AG10803 (cell line): ENCODE results near the gene INPP4A.
A peak's percentile ranks its signal among the peaks of the same experiment; 100 is the strongest.
"Not testable (repeated sequence)": the region's sequence is repeated elsewhere in the genome, so short reads cannot be mapped to it uniquely, and the experiment has no call there.

ENCODE experiments used
- DNase-seq: peaks from one replicate; pipeline ENCODE4 v3.0.0; 2010; ENCODE audit warnings: low read depth
- H3K4me3 ChIP-seq: 2 replicates; pipeline ENCODE4 v1.5.1; 2011; ENCODE audit warnings: mild to moderate bottlenecking, low read length, control low read depth
- CTCF ChIP-seq: conservative IDR thresholded peaks from 2 replicates; pipeline ENCODE4 v1.5.1; 2011; ENCODE audit warnings: mild to moderate bottlenecking, low read length, control low read depth, inconsistent platforms

Gene INPP4A

GRCh38 chr2:98588880-98589431 is 144.3 kb downstream of the INPP4A start:
- DNase-seq: no peak
- no peak overlapping the region for H3K4me3 ChIP-seq
- TF ChIP-seq CTCF: no peak

GRCh38 chr2:98589489-98589888 is 144.8 kb downstream of the INPP4A start:
- TF ChIP-seq CTCF: no peak
- DNase-seq: no peak
- no peak overlapping the region for H3K4me3 ChIP-seq

- DNase-seq: no peak
- H3K4me3 ChIP-seq: no peak overlapping the region
- no peak for TF ChIP-seq CTCF
These were observed 147.9 kb downstream of the INPP4A start for GRCh38 chr2:98592565-98592964.

GRCh38 chr2:98594665-98595064 is 150.0 kb downstream of the INPP4A start:
- not testable (repeated sequence) for H3K4me3 ChIP-seq, DNase-seq

GRCh38 chr2:98598781-98599428 is 154.2 kb downstream of the INPP4A start:
- DNase-seq: peak; percentile 49
- no peak overlapping the region for H3K4me3 ChIP-seq
- TF ChIP-seq CTCF: no peak

- DNase-seq: peak; percentile 34
- no peak overlapping the region for H3K4me3 ChIP-seq
- peak; percentile 62 for TF ChIP-seq CTCF
These were observed 157.0 kb downstream of the INPP4A start for GRCh38 chr2:98601532-98602132.

GRCh38 chr2:98604547-98604946 is 159.9 kb downstream of the INPP4A start:
- no peak overlapping the region for H3K4me3 ChIP-seq
- peak; percentile 8 for DNase-seq
- no peak for TF ChIP-seq CTCF
